Measurements from ENCODE around the gene UPK3BL2.
"Not testable (repeated sequence)": the region's sequence is repeated elsewhere in the genome, so short reads cannot be mapped to it uniquely, and the experiment has no call there.

Gene UPK3BL2

GRCh38 chr7:102527822-102528793, 15.4 kb downstream of the UPK3BL2 start:
- not testable (repeated sequence) for H3K9me3 ChIP-seq; H3K36me3 ChIP-seq; H3K4me3 ChIP-seq (ENCODE audit: low read depth in 1 of 2, low read length in 1 of 2); H3K4me1 ChIP-seq (ENCODE audit: control insufficient read depth in 1 of 2, insufficient read depth in 1 of 2, low read depth in 1 of 2, low read length in 1 of 2); H3K27me3 ChIP-seq; H3K27ac ChIP-seq

DNA sequence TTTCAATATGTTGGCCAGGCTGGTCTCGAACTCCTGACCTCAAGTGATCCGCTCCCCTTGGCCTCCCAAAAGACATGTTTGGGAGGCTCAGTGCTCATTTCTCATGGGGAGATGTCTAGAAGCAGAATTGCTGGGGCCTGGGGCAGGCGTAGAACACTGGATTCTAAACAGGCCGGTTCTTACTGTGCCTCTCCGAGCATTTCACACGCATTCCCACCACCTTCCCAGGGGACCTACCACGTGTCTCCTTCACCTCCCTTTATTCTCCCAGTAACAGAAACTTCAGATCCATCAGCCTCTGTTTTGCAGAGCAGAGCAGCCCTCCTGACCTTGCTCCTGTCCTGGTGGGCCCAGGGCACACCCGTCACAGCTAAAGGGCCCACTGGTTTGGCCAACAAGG, 16.3 kb downstream of the UPK3BL2 start:
- H3K27me3 ChIP-seq; H3K27ac ChIP-seq; H3K9me3 ChIP-seq; H3K36me3 ChIP-seq; H3K4me1 ChIP-seq (ENCODE audit: control insufficient read depth in 1 of 2, insufficient read depth in 1 of 2, low read depth in 1 of 2, low read length in 1 of 2); H3K4me3 ChIP-seq (ENCODE audit: low read depth in 1 of 2, low read length in 1 of 2): not testable (repeated sequence)

DNA sequence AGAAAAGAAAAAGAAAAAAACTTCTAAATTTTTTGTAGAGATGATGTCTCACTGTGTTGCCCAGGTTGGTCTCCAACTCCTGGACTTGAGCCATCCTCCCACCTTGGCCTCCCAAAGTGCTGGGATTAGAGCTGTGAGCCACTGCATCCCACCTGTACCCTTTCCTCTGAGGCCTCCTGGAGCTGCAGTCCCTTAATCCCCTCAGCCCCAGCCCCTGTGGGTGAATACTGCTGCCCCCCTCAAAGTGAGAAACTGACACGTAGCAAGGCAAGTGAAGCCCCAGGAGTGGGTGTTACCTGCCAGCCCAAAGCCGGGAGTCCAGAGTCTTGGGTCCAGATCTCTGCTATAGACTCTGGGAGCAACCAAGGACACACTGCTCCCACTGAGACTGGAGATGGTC, 18.7 kb downstream of the UPK3BL2 start:
- not testable (repeated sequence) for H3K4me3 ChIP-seq (ENCODE audit: low read depth in 1 of 2, low read length in 1 of 2); H3K36me3 ChIP-seq; H3K27me3 ChIP-seq; H3K4me1 ChIP-seq (ENCODE audit: control insufficient read depth in 1 of 2, insufficient read depth in 1 of 2, low read depth in 1 of 2, low read length in 1 of 2); H3K27ac ChIP-seq; H3K9me3 ChIP-seq

- H3K4me3 ChIP-seq (ENCODE audit: low read depth in 1 of 2, low read length in 1 of 2); H3K4me1 ChIP-seq (ENCODE audit: control insufficient read depth in 1 of 2, insufficient read depth in 1 of 2, low read depth in 1 of 2, low read length in 1 of 2); H3K36me3 ChIP-seq; H3K9me3 ChIP-seq; H3K27me3 ChIP-seq; H3K27ac ChIP-seq: not testable (repeated sequence)
Observed at GRCh38 chr7:102520797-102521196, 22.7 kb downstream of the UPK3BL2 start.

DNA sequence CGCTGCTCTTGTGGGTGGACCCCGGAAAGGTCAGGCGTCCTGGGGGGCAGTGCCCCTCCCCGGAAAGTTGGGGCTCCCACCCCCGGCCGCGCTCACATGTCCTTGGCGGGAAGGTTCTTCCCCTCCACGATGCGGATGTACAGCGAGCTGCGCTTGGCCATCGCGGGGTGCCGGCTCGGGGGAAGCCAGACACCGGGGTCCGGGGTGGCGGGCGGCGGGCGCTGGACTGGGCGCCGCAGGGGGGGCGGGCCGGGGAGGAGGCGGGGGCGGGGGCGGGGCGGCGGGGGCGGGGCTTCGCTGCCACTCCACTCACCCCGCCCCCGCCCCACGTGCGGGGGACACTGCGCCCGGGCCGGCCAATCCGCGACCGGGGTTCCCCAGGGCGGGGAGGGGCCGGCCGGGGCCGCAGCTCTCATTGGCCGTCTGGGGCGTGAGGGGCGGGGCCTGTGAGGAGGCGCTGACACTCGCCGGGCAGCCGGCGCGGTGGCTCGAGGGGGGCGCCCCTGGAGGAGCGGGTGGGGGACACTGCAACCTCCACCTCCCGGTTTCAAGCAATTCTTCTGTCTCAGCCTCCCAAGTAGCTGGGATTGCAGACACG, 25.8 kb downstream of the UPK3BL2 start, which contains the start of gene RASA4B:
TSS of gene RASA4B (minus strand) at position 228 of the 598 bp plus-strand sequence. CDS start at position 161, 67 bp downstream.
- not testable (repeated sequence) for H3K36me3 ChIP-seq; H3K9me3 ChIP-seq; H3K27me3 ChIP-seq; H3K4me1 ChIP-seq (ENCODE audit: control insufficient read depth in 1 of 2, insufficient read depth in 1 of 2, low read depth in 1 of 2, low read length in 1 of 2); H3K27ac ChIP-seq; H3K4me3 ChIP-seq (ENCODE audit: low read depth in 1 of 2, low read length in 1 of 2)

DNA sequence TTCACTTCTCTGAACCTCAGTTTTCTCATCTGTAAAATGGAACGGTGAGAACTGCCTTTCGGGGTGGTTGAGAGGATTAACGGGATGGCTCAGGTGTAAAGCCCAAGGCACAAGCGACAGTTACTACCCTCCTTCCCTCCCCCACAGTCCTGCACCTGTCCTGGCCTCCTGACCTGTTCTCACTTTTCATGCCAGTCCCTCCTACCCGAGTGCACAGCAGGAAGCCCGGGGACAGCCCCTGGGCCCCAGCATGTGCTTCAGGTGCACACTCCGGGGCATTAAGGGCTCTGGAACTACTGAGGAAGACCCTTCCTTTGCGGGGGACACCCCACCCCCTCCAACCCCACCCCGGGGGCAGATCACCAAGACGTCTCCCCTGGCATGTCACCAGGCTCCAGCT, 26.5 kb downstream of the UPK3BL2 start:
- not testable (repeated sequence) for H3K27me3 ChIP-seq; H3K27ac ChIP-seq; H3K36me3 ChIP-seq; H3K4me3 ChIP-seq (ENCODE audit: low read depth in 1 of 2, low read length in 1 of 2); H3K9me3 ChIP-seq; H3K4me1 ChIP-seq (ENCODE audit: control insufficient read depth in 1 of 2, insufficient read depth in 1 of 2, low read depth in 1 of 2, low read length in 1 of 2)

GRCh38 chr7:102515889-102516288, 27.6 kb downstream of the UPK3BL2 start:
- not testable (repeated sequence) for H3K4me3 ChIP-seq (ENCODE audit: low read depth in 1 of 2, low read length in 1 of 2); H3K36me3 ChIP-seq; H3K27ac ChIP-seq; H3K27me3 ChIP-seq; H3K9me3 ChIP-seq; H3K4me1 ChIP-seq (ENCODE audit: control insufficient read depth in 1 of 2, insufficient read depth in 1 of 2, low read depth in 1 of 2, low read length in 1 of 2)

DNA sequence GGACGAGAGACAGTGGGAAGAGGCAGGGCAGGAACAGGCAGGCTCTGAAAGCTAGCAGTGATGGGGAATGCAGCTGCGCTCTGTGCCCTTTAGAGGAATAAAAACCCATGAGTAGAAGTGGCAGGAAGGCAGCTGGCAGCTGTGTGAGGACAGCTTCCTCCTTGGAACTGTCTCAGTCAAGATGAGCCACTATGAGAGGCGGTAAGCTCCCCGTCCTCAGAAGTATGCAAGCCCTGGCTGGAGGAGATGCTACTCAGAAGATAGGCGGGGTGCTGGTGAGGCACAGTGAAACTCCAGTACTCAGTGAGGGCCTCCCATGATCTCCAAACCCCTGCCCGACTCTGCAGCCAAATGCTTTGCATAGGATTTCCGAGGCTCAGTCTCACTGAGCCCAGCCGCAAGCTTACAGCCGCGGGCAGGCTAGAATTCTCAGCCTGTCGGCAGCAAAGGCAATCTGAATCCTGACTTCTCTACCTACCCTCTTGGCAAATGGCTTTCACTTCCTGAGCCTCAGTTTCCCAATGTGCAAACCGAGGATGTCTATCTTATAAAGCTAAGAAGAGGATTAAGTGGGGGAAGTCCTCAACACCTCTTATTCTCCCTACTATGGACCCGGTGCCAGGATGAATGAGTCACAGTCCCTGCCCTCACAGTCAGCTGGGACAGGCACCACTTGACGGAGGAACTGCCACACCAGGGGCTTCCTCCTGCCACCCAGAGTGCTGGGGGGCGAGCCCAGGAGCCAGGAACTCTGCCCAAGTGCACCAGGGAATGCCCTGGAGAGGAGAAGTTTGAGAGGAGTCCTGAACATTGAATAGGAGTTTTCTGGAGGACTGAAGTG, 28.4 kb downstream of the UPK3BL2 start:
- H3K27ac ChIP-seq; H3K4me1 ChIP-seq (ENCODE audit: control insufficient read depth in 1 of 2, insufficient read depth in 1 of 2, low read depth in 1 of 2, low read length in 1 of 2); H3K36me3 ChIP-seq; H3K9me3 ChIP-seq; H3K27me3 ChIP-seq; H3K4me3 ChIP-seq (ENCODE audit: low read depth in 1 of 2, low read length in 1 of 2): not testable (repeated sequence)

DNA sequence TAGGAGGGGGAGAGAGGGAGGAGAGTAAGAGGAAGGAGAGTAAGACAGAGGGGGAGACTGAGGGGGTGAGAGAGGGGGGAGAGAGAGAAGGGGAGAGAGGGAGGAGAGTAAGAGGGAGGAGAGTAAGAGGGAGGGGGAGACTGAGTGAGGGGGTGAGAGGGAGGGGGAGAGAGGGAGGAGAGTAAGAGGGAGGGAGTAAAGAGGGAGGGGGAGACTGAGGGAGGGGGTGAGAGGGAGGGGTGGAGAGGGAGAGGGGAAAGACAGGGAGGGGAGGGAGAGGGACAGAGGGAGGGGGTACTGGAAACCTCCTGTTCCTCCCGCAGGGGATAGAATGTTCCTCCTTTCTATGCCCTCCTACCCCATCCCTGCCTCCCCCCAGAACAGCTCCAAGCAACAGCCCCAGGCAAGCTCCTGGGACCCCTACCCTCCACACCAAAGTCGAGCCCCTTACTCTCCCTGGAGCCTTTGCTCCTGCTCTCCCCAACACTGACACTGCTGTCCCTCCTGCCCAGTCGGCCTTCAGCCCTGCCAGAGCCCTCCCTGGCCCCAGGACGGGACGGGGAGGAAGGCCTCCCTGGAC, 30.8 kb downstream of the UPK3BL2 start:
- H3K4me1 ChIP-seq (ENCODE audit: control insufficient read depth in 1 of 2, insufficient read depth in 1 of 2, low read depth in 1 of 2, low read length in 1 of 2); H3K27ac ChIP-seq; H3K36me3 ChIP-seq; H3K27me3 ChIP-seq; H3K9me3 ChIP-seq; H3K4me3 ChIP-seq (ENCODE audit: low read depth in 1 of 2, low read length in 1 of 2): not testable (repeated sequence)

GRCh38 chr7:102511860-102512522, 31.5 kb downstream of the UPK3BL2 start:
- not testable (repeated sequence) for H3K4me3 ChIP-seq (ENCODE audit: low read depth in 1 of 2, low read length in 1 of 2); H3K27me3 ChIP-seq; H3K9me3 ChIP-seq; H3K4me1 ChIP-seq (ENCODE audit: control insufficient read depth in 1 of 2, insufficient read depth in 1 of 2, low read depth in 1 of 2, low read length in 1 of 2); H3K27ac ChIP-seq; H3K36me3 ChIP-seq

DNA sequence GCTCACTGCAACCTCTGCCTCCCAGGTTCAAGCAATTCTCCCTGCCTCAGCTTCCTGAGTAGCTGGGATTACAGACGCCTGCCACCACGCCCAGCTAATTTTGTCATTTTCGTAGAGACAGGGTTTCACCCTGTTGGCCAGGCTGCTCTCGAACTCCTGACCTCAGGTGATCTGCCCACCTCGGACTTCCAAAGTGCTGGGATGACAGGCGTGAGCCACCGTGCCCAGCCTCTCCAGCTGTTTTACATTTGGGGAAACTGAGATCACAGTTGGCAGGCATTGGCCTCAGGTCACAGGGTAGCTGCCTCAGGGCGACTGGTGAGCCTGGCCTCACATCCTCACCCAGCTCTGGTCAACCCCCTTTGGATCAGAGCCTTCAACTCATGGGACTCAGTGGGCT, 32.9 kb downstream of the UPK3BL2 start:
- not testable (repeated sequence) for H3K27ac ChIP-seq; H3K4me1 ChIP-seq (ENCODE audit: control insufficient read depth in 1 of 2, insufficient read depth in 1 of 2, low read depth in 1 of 2, low read length in 1 of 2); H3K27me3 ChIP-seq; H3K36me3 ChIP-seq; H3K4me3 ChIP-seq (ENCODE audit: low read depth in 1 of 2, low read length in 1 of 2); H3K9me3 ChIP-seq

DNA sequence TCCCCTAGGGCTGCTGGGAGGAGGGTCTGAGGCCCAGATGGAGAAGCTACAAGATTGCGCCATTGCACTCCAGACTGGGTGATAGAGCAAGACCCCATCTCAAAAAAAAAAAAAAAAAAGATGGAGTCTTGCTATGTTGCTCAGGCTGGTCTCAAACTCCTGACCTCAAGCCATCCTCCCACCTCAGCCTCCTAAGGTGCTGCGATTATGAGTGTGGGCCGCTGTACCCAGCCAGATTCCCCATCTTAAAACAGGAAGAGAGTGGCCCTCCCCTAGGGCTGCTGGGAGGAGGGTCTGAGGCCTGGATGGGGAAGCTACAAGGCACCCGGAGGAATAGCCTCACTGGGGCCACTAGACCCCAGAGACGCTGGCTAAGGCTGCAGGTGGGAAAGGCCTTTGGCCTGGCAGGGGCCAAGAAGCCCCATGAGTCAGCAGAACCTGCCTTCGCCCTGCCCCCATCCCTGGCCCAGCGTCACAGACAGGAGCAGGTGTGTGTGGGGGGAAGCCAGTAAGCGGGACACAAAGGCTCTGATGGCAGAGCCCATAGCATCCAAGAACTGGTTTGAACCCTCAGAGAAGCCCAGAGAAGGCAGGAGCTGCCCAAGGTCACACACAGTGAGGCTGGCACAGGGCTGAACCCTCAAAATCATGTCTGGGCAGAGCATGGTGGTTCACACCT, 35.9 kb downstream of the UPK3BL2 start:
- not testable (repeated sequence) for H3K4me1 ChIP-seq (ENCODE audit: control insufficient read depth in 1 of 2, insufficient read depth in 1 of 2, low read depth in 1 of 2, low read length in 1 of 2); H3K27me3 ChIP-seq; H3K36me3 ChIP-seq; H3K27ac ChIP-seq; H3K9me3 ChIP-seq; H3K4me3 ChIP-seq (ENCODE audit: low read depth in 1 of 2, low read length in 1 of 2)
